T-helper 1 cell treated with Interleukin-12 subunit alpha and Interleukin-12 subunit beta and Interleukin-4 antibody, amounts not matched to agents 30 μg/mL and 1 μg/mL, for 36 hours (primary cell): ENCODE results near the gene EPHA1.
"Not testable (repeated sequence)": the region's sequence is repeated elsewhere in the genome, so short reads cannot be mapped to it uniquely, and the experiment has no call there.

Experiments
- H3K27ac Mint-ChIP-seq: one replicate; pipeline ENCODE4 v1.8.0; 2021; ENCODE audit warnings: mild to moderate bottlenecking, mixed read lengths
- H3K27me3 Mint-ChIP-seq: one replicate; pipeline ENCODE4 v1.8.0; 2021; ENCODE audit warnings: low read depth, mixed read lengths
- H3K36me3 Mint-ChIP-seq: one replicate; pipeline ENCODE4 v1.8.0; 2021; ENCODE audit warnings: low read depth, mixed read lengths
- H3K4me1 Mint-ChIP-seq: one replicate; pipeline ENCODE4 v1.8.0; 2021; ENCODE audit warnings: low read depth, mixed read lengths
- H3K4me3 Mint-ChIP-seq: one replicate; pipeline ENCODE4 v1.8.0; 2021; ENCODE audit warnings: mild to moderate bottlenecking, moderate library complexity, mixed read lengths
- H3K9me3 Mint-ChIP-seq: one replicate; pipeline ENCODE4 v1.8.0; 2021; ENCODE audit warnings: mixed read lengths

Gene EPHA1

GRCh38 chr7:143401265-143401664 lies 7.4 kb downstream of the EPHA1 start:
- H3K27me3 Mint-ChIP-seq: peaks cover 26% of the 10 kb centered on the region
- H3K4me3 Mint-ChIP-seq: no peak overlapping the region
- no peaks in the 10 kb centered on the region for H3K36me3 Mint-ChIP-seq
- H3K9me3 Mint-ChIP-seq: no peaks in the 10 kb centered on the region
- H3K27ac Mint-ChIP-seq: no peak overlapping the region
- no peaks in the 10 kb centered on the region for H3K4me1 Mint-ChIP-seq

- Mint-ChIP-seq H3K36me3 (no peaks in the 10 kb centered on the region), H3K27me3 (peaks cover 17% of the 10 kb centered on the region), H3K4me1 (peaks cover 4% of the 10 kb centered on the region), H3K9me3 (no peaks in the 10 kb centered on the region), H3K4me3 (no peak overlapping the region), H3K27ac (no peak overlapping the region)
Observed at GRCh38 chr7:143399642-143400041, 9.0 kb downstream of the EPHA1 start.

- Mint-ChIP-seq H3K9me3 (no peaks in the 10 kb centered on the region), H3K4me1 (peaks cover 5% of the 10 kb centered on the region), H3K36me3 (no peaks in the 10 kb centered on the region), H3K27me3 (peaks cover 17% of the 10 kb centered on the region), H3K4me3 (no peak overlapping the region), H3K27ac (no peak overlapping the region)
Observed at GRCh38 chr7:143399151-143399550, 9.5 kb downstream of the EPHA1 start.

GRCh38 chr7:143398616-143399015 lies 10.0 kb downstream of the EPHA1 start:
- no peak overlapping the region for H3K27ac Mint-ChIP-seq
- peaks cover 5% of the 10 kb centered on the region for H3K4me1 Mint-ChIP-seq
- no peaks in the 10 kb centered on the region for H3K36me3 Mint-ChIP-seq
- no peaks in the 10 kb centered on the region for H3K9me3 Mint-ChIP-seq
- H3K27me3 Mint-ChIP-seq: peaks cover 13% of the 10 kb centered on the region
- H3K4me3 Mint-ChIP-seq: no peak overlapping the region

GRCh38 chr7:143397710-143398530 lies 10.7 kb downstream of the EPHA1 start:
- no peak overlapping the region for H3K4me3 Mint-ChIP-seq
- peaks cover 9% of the 10 kb centered on the region for H3K27me3 Mint-ChIP-seq
- no peaks in the 10 kb centered on the region for H3K9me3 Mint-ChIP-seq
- H3K27ac Mint-ChIP-seq: no peak overlapping the region
- peaks cover 5% of the 10 kb centered on the region for H3K4me1 Mint-ChIP-seq
- no peaks in the 10 kb centered on the region for H3K36me3 Mint-ChIP-seq

GRCh38 chr7:143396625-143397556 lies 11.8 kb downstream of the EPHA1 start:
- Mint-ChIP-seq H3K9me3 (no peaks in the 10 kb centered on the region), H3K4me1 (peaks cover 5% of the 10 kb centered on the region), H3K27me3 (peaks cover 8% of the 10 kb centered on the region), H3K4me3 (no peak overlapping the region), H3K27ac (no peak overlapping the region), H3K36me3 (peaks cover 6% of the 10 kb centered on the region)

GRCh38 chr7:143396182-143396581 lies 12.5 kb downstream of the EPHA1 start:
- Mint-ChIP-seq H3K27me3 (peaks cover 4% of the 10 kb centered on the region), H3K4me3 (no peak overlapping the region), H3K4me1 (peaks cover 5% of the 10 kb centered on the region), H3K9me3 (no peaks in the 10 kb centered on the region), H3K36me3 (peaks cover 6% of the 10 kb centered on the region), H3K27ac (no peak overlapping the region)

GRCh38 chr7:143395187-143396149 lies 13.2 kb downstream of the EPHA1 start:
- H3K27ac Mint-ChIP-seq: no peak overlapping the region
- no peak overlapping the region for H3K4me3 Mint-ChIP-seq
- H3K36me3 Mint-ChIP-seq: peaks cover 8% of the 10 kb centered on the region
- no peaks in the 10 kb centered on the region for H3K9me3 Mint-ChIP-seq
- H3K4me1 Mint-ChIP-seq: peaks cover 5% of the 10 kb centered on the region
- H3K27me3 Mint-ChIP-seq: peaks cover 4% of the 10 kb centered on the region

- Mint-ChIP-seq H3K9me3 (no peaks in the 10 kb centered on the region), H3K36me3 (peaks cover 14% of the 10 kb centered on the region), H3K4me1 (peaks cover 5% of the 10 kb centered on the region), H3K27ac (no peak overlapping the region), H3K27me3 (no peaks in the 10 kb centered on the region), H3K4me3 (no peak overlapping the region)
Observed at GRCh38 chr7:143394777-143395176, 13.9 kb downstream of the EPHA1 start.

- peaks cover 8% of the 10 kb centered on the region for H3K4me1 Mint-ChIP-seq
- no peak overlapping the region for H3K27ac Mint-ChIP-seq
- no peaks in the 10 kb centered on the region for H3K27me3 Mint-ChIP-seq
- H3K9me3 Mint-ChIP-seq: no peaks in the 10 kb centered on the region
- H3K4me3 Mint-ChIP-seq: no peak overlapping the region
- peaks cover 16% of the 10 kb centered on the region for H3K36me3 Mint-ChIP-seq
Observed at GRCh38 chr7:143394068-143394467, 14.6 kb downstream of the EPHA1 start.

GRCh38 chr7:143393267-143394041 lies 15.2 kb downstream of the EPHA1 start:
- peaks cover 16% of the 10 kb centered on the region for H3K36me3 Mint-ChIP-seq
- no peaks in the 10 kb centered on the region for H3K27me3 Mint-ChIP-seq
- no peak overlapping the region for H3K27ac Mint-ChIP-seq
- no peaks in the 10 kb centered on the region for H3K9me3 Mint-ChIP-seq
- H3K4me1 Mint-ChIP-seq: peaks cover 8% of the 10 kb centered on the region
- H3K4me3 Mint-ChIP-seq: no peak overlapping the region

GRCh38 chr7:143392875-143393266 lies 15.8 kb downstream of the EPHA1 start:
- no peaks in the 10 kb centered on the region for H3K27me3 Mint-ChIP-seq
- no peak overlapping the region for H3K27ac Mint-ChIP-seq
- H3K4me1 Mint-ChIP-seq: peaks cover 8% of the 10 kb centered on the region
- peaks cover 16% of the 10 kb centered on the region for H3K36me3 Mint-ChIP-seq
- H3K9me3 Mint-ChIP-seq: no peaks in the 10 kb centered on the region
- no peak overlapping the region for H3K4me3 Mint-ChIP-seq

GRCh38 chr7:143392427-143392826 lies 16.2 kb downstream of the EPHA1 start:
- H3K27me3 Mint-ChIP-seq, H3K4me1 Mint-ChIP-seq, H3K27ac Mint-ChIP-seq, H3K9me3 Mint-ChIP-seq, H3K4me3 Mint-ChIP-seq: not testable (repeated sequence)
- H3K36me3 Mint-ChIP-seq: peaks cover 18% of the 10 kb centered on the region
